SK-MEL-5 (cell line): ENCODE data around the gene NR6A1. TPM values are rescaled to one million over a fixed set of nuclear protein-coding genes. Genes with fewer than 3 reads are reported as not detected.

Experiments
- DNase-seq: peaks from one replicate; pipeline ENCODE4 v3.0.0-alpha.2; 2016; ENCODE audit warnings: low read depth, low spot score
- in situ Hi-C: cut with HindIII; loops from 2 replicates; pipeline ENCODE4 v1.10.0; 2016; ENCODE audit warnings: low sequenced_read_pairs, high pct_unique_total_duplicates, low pct_unique_long_range_greater_than_20kb
- total RNA-seq: library from RNA; depleted of rRNA; stranded (reverse); fragments of >200 nt; shearing (Covaris generic); gene quantifications from 2 replicates; pipeline ENCODE4 v1.2.3, GENCODE V29; 2014

Gene NR6A1
- total RNA-seq, 1 experiment from 2014 or later: 7.8 TPM

DNA sequence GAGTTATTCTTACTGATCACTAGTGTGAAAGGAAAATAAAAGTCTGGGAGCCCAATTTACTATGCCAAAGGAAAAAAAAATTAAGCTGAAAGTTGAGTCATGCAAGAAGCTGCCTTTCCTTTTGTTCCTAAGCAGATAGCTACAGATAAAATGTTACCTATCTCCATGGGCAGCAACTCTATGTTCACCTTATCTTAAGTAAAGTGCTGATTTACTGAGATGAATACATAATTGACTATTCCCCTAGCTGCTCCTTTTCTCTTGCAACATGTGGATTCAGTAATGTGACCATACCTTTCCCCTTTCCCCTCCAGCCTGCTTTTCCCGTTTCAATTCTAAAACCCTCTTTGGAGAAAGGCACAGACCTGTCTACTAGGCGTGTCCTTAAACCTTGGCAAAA, 201.2 kb downstream of the NR6A1 start:
- in situ Hi-C loops: no loop called here
- DNase-seq: no peak

GRCh38 chr9:124567362-124567761, 203.7 kb downstream of the NR6A1 start:
- in situ Hi-C loops: no loop called here
- no peak for DNase-seq

DNA sequence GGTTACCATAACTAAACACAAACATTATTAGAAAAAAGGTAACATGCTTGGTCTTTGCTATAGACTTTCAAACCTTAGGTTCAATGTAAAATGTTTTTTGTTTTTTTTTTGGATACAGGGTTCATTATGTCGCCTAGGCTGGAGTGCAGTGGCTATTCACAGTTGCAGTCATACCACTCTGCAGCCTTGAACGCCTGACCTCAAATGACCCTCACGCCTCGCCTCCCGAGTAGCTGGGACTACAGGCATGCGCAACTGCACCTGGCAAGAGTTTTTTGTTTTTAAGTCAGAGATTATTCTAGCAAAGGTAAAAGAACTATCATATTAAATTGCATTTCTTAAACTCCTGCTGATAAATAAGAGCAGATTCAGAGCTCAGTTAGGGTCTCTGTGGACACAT, 208.8 kb downstream of the NR6A1 start:
- in situ Hi-C loops: no loop called here
- no peak for DNase-seq

- in situ Hi-C loops: no loop called here
- no peak for DNase-seq
Observed at GRCh38 chr9:124559871-124560270, 211.2 kb downstream of the NR6A1 start.

- in situ Hi-C loops: no loop called here
- DNase-seq: no peak
Observed at GRCh38 chr9:124558777-124559470, 212.2 kb downstream of the NR6A1 start.

DNA sequence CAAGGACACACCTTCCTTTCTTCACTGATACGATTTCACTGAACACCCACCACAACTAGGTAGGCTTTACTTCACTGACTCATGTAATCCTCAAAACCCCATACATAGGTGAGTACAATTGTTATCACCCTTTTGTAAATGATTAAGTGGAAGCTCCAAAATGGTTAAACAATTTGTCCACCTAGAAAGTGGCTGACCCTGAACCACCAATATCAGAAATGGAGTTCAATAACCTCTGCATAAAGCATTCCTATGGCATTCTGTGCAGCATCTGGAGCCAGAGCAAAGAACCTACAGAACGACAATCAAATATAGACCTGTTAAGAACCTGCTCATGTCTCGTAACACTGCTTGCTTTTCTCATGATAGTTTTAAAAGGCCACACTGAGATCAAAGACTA, 213.2 kb downstream of the NR6A1 start:
- in situ Hi-C loops: no loop called here

DNA sequence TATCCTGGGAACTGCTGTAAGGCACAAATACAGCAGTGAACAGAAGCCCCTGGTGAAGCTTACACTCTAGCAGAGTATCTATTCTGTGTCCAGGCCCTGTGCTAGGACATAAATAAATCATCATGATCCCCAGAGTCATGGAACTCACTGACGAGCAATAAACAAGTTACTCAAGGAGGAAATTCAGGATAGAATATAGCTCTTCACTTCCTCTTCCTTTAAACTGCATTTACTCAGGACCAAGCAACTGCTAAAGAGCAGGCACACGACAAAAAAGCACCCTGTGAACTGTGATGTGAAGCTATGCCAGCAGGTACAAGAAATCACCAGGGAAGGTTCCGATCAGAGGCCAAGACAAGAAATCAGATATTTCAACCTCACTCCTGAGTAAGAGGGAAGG, 216.1 kb downstream of the NR6A1 start:
- no peak for DNase-seq
- in situ Hi-C loops: no loop called here

More for the DNA sequence above, 213.2 kb downstream of the NR6A1 start:
- DNase-seq: no peak

GRCh38 chr9:124553738-124554137, 217.4 kb downstream of the NR6A1 start:
- in situ Hi-C loops: no loop called here

GRCh38 chr9:124552273-124552605, 218.9 kb downstream of the NR6A1 start:
- no peak for DNase-seq
- in situ Hi-C loops: no loop called here

More at GRCh38 chr9:124553738-124554137, 217.4 kb downstream of the NR6A1 start:
- no peak for DNase-seq

GRCh38 chr9:124551472-124552272, 219.4 kb downstream of the NR6A1 start:
- in situ Hi-C loops: no loop called here
- peak; percentile 81 for DNase-seq

- in situ Hi-C loops: no loop called here
- no peak for DNase-seq
Observed at GRCh38 chr9:124550072-124550471, 221.0 kb downstream of the NR6A1 start.

GRCh38 chr9:124549016-124549415, 222.1 kb downstream of the NR6A1 start:
- DNase-seq: no peak
- in situ Hi-C loops: loop anchor here (25.0 kb wide), 1 partner anchor 137 kb away; the partner anchor contains the start of gene PSMB7

DNA sequence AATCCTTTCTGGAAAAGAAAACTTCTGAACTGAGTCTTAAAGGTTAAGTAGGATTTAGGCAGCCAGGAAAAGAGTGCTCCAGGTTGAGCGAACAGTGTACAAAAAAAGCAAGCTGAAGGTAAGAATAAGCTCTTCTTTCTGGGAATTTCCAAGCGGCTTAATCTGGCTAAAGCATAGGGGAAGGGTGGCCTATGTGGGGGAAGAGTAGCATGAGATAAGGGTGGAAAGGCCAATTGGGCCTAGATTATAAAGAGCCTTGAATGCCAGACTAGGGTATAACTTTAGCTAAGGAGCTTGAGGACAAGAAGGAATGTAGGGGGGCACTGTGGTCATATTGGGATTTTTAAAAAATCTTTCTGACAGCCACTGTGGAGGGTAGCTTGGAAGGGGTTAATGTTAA, 226.6 kb downstream of the NR6A1 start:
- in situ Hi-C loops: loop anchor here (25.0 kb wide), 1 partner anchor 132 kb away; the partner anchor contains the start of gene PSMB7
- no peak for DNase-seq

DNA sequence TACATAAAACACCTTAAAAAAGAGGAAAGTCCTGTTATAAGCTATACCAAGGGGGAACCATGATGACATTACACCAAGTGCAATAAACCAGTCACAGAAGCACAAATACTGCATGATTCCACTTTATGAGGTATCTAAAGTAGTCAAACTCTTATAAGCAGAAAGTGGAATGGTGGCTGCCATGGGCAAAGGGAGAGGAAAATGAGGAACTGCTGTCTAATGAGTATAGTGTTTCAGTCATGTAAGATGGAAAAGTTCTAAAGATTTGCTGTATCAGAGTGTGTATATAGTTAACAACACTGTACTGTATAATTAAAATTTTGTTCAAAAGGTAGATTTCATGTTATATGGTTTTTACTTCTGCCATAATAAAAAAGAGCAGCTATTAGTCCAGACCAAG, 229.3 kb downstream of the NR6A1 start:
- in situ Hi-C loops: loop anchor here (25.0 kb wide), 1 partner anchor 130 kb away; the partner anchor contains the start of gene PSMB7
- no peak for DNase-seq

- in situ Hi-C loops: loop anchor here (25.0 kb wide), 1 partner anchor 126 kb away; the partner anchor contains the start of gene PSMB7
- no peak for DNase-seq
Observed at GRCh38 chr9:124537926-124538325, 233.2 kb downstream of the NR6A1 start.

DNA sequence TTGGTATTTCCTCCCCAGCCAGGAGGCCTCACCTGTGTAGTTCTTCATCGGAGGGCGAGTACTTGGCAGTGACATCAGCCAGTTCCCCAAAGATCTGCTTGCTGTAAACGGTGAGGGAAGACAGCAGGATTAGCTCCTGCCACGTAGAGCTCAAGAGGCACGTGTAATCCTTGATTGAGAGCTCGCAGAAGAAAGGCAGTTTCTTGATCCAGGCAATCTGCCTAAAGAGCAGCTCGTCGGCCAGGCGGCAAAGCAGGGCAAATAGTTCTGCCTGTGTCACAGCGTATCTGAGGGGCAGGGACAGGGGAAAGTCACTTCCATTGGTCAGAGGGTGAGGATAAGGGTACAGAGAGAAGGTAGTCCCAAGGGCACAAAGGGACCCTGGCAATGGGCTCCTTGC, 235.3 kb downstream of the NR6A1 start:
- in situ Hi-C loops: loop anchor here (25.0 kb wide), 1 partner anchor 124 kb away; the partner anchor contains the start of gene PSMB7
- no peak for DNase-seq

DNA sequence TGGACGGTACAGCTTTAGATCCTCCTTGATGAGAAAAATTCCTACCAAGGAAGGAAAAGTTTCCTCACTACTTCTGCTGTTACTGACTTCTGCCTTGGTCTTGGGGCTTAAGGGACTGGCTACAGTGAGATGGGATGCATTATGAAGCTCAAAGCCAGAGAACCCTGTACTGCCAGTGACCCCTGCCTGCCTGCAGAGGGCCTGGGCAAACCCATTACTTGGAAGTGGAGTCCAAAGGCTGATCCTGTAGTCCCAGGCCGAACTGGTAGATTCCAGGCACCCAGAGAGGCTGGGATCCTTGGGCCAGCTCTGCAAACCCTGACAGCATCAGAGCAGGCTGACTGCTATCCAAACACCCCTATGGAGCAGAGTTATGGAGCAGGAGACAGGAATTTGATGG, 238.2 kb downstream of the NR6A1 start:
- DNase-seq: no peak
- in situ Hi-C loops: loop anchor here (25.0 kb wide), 1 partner anchor 121 kb away; the partner anchor contains the start of gene PSMB7

DNA sequence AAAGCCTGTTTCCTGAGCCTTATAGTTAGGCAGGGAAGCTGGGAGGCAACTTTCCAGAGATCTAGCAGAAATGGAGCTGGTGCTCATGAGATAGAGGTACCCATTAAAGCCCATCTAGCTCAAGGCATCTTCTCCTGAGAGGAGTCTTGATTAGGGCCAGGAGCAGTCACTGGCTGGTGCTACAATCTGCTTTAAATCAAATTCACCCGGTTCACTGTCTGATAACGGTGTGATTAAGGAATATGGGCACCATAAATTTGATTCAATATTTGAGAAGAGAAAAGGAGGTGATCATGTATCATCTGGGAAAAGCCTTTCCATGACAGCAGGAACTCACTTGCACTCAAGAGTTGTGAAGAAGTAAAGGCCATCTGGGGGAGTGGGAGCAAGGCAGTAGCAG, 240.0 kb downstream of the NR6A1 start:
- in situ Hi-C loops: loop anchor here (25.0 kb wide), 1 partner anchor 119 kb away; the partner anchor contains the start of gene PSMB7
- DNase-seq: no peak
